Naive thymus-derived CD4-positive, alpha-beta T cell (primary cell): ENCODE measurements around the gene TMPRSS7. TPM values are rescaled to one million over a fixed set of nuclear protein-coding genes. Genes with fewer than 3 reads are reported as not detected.

Experiments
- ATAC-seq: fragments of 150-1000 bp; cut with Tn5 transposase; 2 replicates; pipeline ENCODE4 v1.10.0; 2021; ENCODE audit warnings: mild to moderate bottlenecking, moderate library complexity
- CTCF ChIA-PET: fragments of 350-600 bp; sonication (Branson Sonifier 250); formaldehyde crosslinking; loops from one replicate; lab custom pipeline; 2021; ENCODE audit warnings: antibody characterized with exemption; lab: Charles Lee
- POLR2A ChIA-PET: fragments of 350-600 bp; sonication (Branson Sonifier 250); formaldehyde crosslinking; loops from one replicate; lab custom pipeline; 2021; ENCODE audit warnings: antibody characterized with exemption, inconsistent platforms; lab: Charles Lee
- DNase-seq, 9 donors: peaks; one replicate each; pipeline versions ENCODE4 v3.0.0 to v3.0.0-alpha.2; 2020 to 2022; ENCODE audit warnings: mixed read lengths in 1 of 9
- H3K27ac ChIP-seq: one replicate; pipeline ENCODE4 v1.7.0; 2013; ENCODE audit warnings: mild to moderate bottlenecking, low read depth, low read length, moderate library complexity
- H3K27me3 ChIP-seq, 2 donors: one replicate each; pipeline ENCODE4 v1.7.0; 2013; ENCODE audit warnings: low read length in 2 of 2, mild to moderate bottlenecking in 2 of 2, moderate library complexity in 2 of 2; ENCODE audit not compliant: control insufficient read depth in 2 of 2, insufficient read depth in 2 of 2
- H3K36me3 ChIP-seq, 3 experiments: 1 replicate in 2 of 3; 2 replicates in 1 of 3; pipeline ENCODE4 v1.7.0; 2013; ENCODE audit warnings: low read length in 3 of 3, mild to moderate bottlenecking in 3 of 3, moderate library complexity in 1 of 3; ENCODE audit not compliant: insufficient read depth in 3 of 3, control insufficient read depth in 2 of 3
- H3K4me1 ChIP-seq, 2 donors: one replicate each; pipeline ENCODE4 v1.7.0; 2013; ENCODE audit warnings: low read length in 2 of 2, mild to moderate bottlenecking in 2 of 2, moderate library complexity in 1 of 2; ENCODE audit not compliant: control insufficient read depth in 2 of 2, insufficient read depth in 2 of 2
- H3K4me3 ChIP-seq: 2 replicates; pipeline ENCODE4 v1.7.0; 2013; ENCODE audit warnings: mild to moderate bottlenecking, low read length
- H3K9me3 ChIP-seq, 3 experiments: 1 replicate in 2 of 3; 2 replicates in 1 of 3; pipeline ENCODE4 v1.7.0; 2013; ENCODE audit warnings: low read length in 3 of 3; ENCODE audit not compliant: control insufficient read depth in 2 of 3
- H3K27ac Mint-ChIP-seq, 9 donors: one replicate each; pipeline ENCODE4 v1.8.0; 2020 to 2022; ENCODE audit warnings: mixed read lengths in 9 of 9, mild to moderate bottlenecking in 8 of 9, moderate library complexity in 5 of 9, inconsistent platforms in 2 of 9
- H3K27me3 Mint-ChIP-seq, 5 donors: one replicate each; pipeline ENCODE4 v1.8.0; 2021 to 2022; ENCODE audit warnings: mixed read lengths in 5 of 5, mild to moderate bottlenecking in 1 of 5
- H3K36me3 Mint-ChIP-seq, 5 donors: one replicate each; pipeline ENCODE4 v1.8.0; 2020 to 2022; ENCODE audit warnings: mixed read lengths in 5 of 5, mild to moderate bottlenecking in 3 of 5, inconsistent platforms in 1 of 5
- H3K4me1 Mint-ChIP-seq, 7 donors: one replicate each; pipeline ENCODE4 v1.8.0; 2020 to 2022; ENCODE audit warnings: mixed read lengths in 7 of 7, mild to moderate bottlenecking in 3 of 7, inconsistent platforms in 1 of 7
- H3K4me3 Mint-ChIP-seq, 10 donors: one replicate each; pipeline ENCODE4 v1.8.0; 2020 to 2022; ENCODE audit warnings: mild to moderate bottlenecking in 10 of 10, mixed read lengths in 10 of 10, moderate library complexity in 6 of 10, inconsistent platforms in 2 of 10
- H3K9me3 Mint-ChIP-seq, 11 donors: one replicate each; pipeline ENCODE4 v1.8.0; 2020 to 2022; ENCODE audit warnings: mixed read lengths in 11 of 11, mild to moderate bottlenecking in 4 of 11, inconsistent platforms in 1 of 11, moderate library complexity in 1 of 11
- intact Hi-C, 2 donors: fragments of 100-400 bp; cut with micrococcal nuclease; formaldehyde crosslinking; loops; one replicate each; pipeline ENCODE4 v1.15.1; 2023
- polyA plus RNA-seq, 2 donors: library from polyadenylated mRNA; unstranded; fragments of 300-500 nt; fragmentation: Illumina TruSeq; gene quantifications; one replicate each; pipeline ENCODE4 v1.2.3, GENCODE V29; 2021
- total RNA-seq, 6 experiments: library from RNA in 5 of 6; stranded (reverse) in 5 of 6; gene quantifications; 1 replicate in 5 of 6; 2 replicates in 1 of 6; pipeline ENCODE4 v1.2.3 and lab custom pipeline; 2021 to 2026

Gene TMPRSS7
- total and polyA plus RNA-seq, 7 experiments from 2014 or later = 0.09 TPM; not detected in 6

GRCh38 chr3:111999484-112000324, 34.8 kb upstream of the TMPRSS7 start:
- peak overlapping the region; percentile 75 to 91 (median 85) for H3K4me3 Mint-ChIP-seq
- Histone ChIP-seq H3K4me1 (peaks cover 5 to 22% of the 10 kb centered on the region in 2 donors), H3K9me3 (no peaks in the 10 kb centered on the region), H3K27ac (no peak overlapping the region), H3K27me3 (no peaks in the 10 kb centered on the region), H3K36me3 (no peaks in the 10 kb centered on the region), H3K4me3 (no peak overlapping the region)
- peaks cover 20 to 54% (median 41%) of the 10 kb centered on the region in 7 donors for H3K4me1 Mint-ChIP-seq
- intact Hi-C loops = loop anchor here in 1 of 2 donors (1.0 kb wide), 2 partner anchors 10 to 19 kb away; no protein-coding TSS in a partner anchor
- ChIA-PET CTCF (interaction anchor here (0.9 to 4.6 kb wide), 3 partner anchors 10 to 14 kb away, joined by 5 to 16 read pairs (median 11); no protein-coding TSS in a partner anchor), POLR2A (interaction anchor here (0.6 kb wide), 1 partner anchor 20 kb away, joined by 3 read pairs; no protein-coding TSS in a partner anchor)
- ATAC-seq = no peak
- peaks cover 0 to 9% (median 4%) of the 10 kb centered on the region in 5 donors for H3K36me3 Mint-ChIP-seq
- H3K27me3 Mint-ChIP-seq = no peaks in the 10 kb centered on the region
- no peak overlapping the region for H3K27ac Mint-ChIP-seq
- DNase-seq = no peak
- H3K9me3 Mint-ChIP-seq = no peaks in the 10 kb centered on the region

- no peak for DNase-seq
- H3K4me3 Mint-ChIP-seq = no peak overlapping the region
Measured at GRCh38 chr3:112000367-112000771, 34.2 kb upstream of the TMPRSS7 start.

GRCh38 chr3:112000966-112001365, 33.6 kb upstream of the TMPRSS7 start:
- Histone ChIP-seq H3K9me3 (no peaks in the 10 kb centered on the region), H3K36me3 (no peaks in the 10 kb centered on the region), H3K27me3 (no peaks in the 10 kb centered on the region), H3K4me3 (no peak overlapping the region), H3K27ac (no peak overlapping the region), H3K4me1 (peaks cover 5 to 22% of the 10 kb centered on the region in 2 donors)
- H3K27ac Mint-ChIP-seq = no peak overlapping the region
- H3K4me3 Mint-ChIP-seq = no peak overlapping the region
- peaks cover 0 to 4% (median 3%) of the 10 kb centered on the region in 5 donors for H3K36me3 Mint-ChIP-seq
- intact Hi-C loops = no loop called here
- H3K27me3 Mint-ChIP-seq = no peaks in the 10 kb centered on the region
- CTCF ChIA-PET = interaction anchor here (1.6 to 4.6 kb wide), 4 partner anchors 11 to 15 kb away, joined by 3 to 16 read pairs (median 7); no protein-coding TSS in a partner anchor
- ATAC-seq = no peak
- H3K4me1 Mint-ChIP-seq = peaks cover 20 to 54% (median 41%) of the 10 kb centered on the region in 7 donors
- POLR2A ChIA-PET = no interaction called here
- no peak for DNase-seq
- no peaks in the 10 kb centered on the region for H3K9me3 Mint-ChIP-seq

More at GRCh38 chr3:112000367-112000771, 34.2 kb upstream of the TMPRSS7 start:
- Mint-ChIP-seq H3K36me3 (peaks cover 0 to 4% (median 4%) of the 10 kb centered on the region in 5 donors), H3K4me1 (peaks cover 20 to 54% (median 41%) of the 10 kb centered on the region in 7 donors), H3K9me3 (no peaks in the 10 kb centered on the region), H3K27me3 (no peaks in the 10 kb centered on the region), H3K27ac (no peak overlapping the region)
- H3K36me3 ChIP-seq = no peaks in the 10 kb centered on the region
- H3K4me1 ChIP-seq = peaks cover 5 to 22% of the 10 kb centered on the region in 2 donors
- intact Hi-C loops = no loop called here
- H3K27ac ChIP-seq = no peak overlapping the region
- no peak for ATAC-seq
- no peaks in the 10 kb centered on the region for H3K27me3 ChIP-seq
- ChIA-PET CTCF (interaction anchor here (2.1 to 4.6 kb wide), 2 partner anchors 12 to 13 kb away, joined by 7 to 16 read pairs; no protein-coding TSS in a partner anchor), POLR2A (no interaction called here)
- H3K4me3 ChIP-seq = no peak overlapping the region
- H3K9me3 ChIP-seq = no peaks in the 10 kb centered on the region

GRCh38 chr3:112001526-112001925, 33.0 kb upstream of the TMPRSS7 start:
- Histone ChIP-seq H3K36me3 (no peaks in the 10 kb centered on the region), H3K27ac (no peak overlapping the region), H3K4me1 (peaks cover 5 to 22% of the 10 kb centered on the region in 2 donors), H3K4me3 (no peak overlapping the region), H3K27me3 (no peaks in the 10 kb centered on the region), H3K9me3 (no peaks in the 10 kb centered on the region)
- intact Hi-C loops = no loop called here
- DNase-seq (no peak), ATAC-seq (no peak)
- Mint-ChIP-seq H3K4me3 (no peak overlapping the region), H3K9me3 (no peaks in the 10 kb centered on the region), H3K27ac (no peak overlapping the region), H3K27me3 (no peaks in the 10 kb centered on the region), H3K4me1 (peaks cover 20 to 54% (median 41%) of the 10 kb centered on the region in 7 donors), H3K36me3 (peaks cover 0 to 4% (median 0%) of the 10 kb centered on the region in 5 donors)
- CTCF ChIA-PET = interaction anchor here (1.6 to 4.6 kb wide), 4 partner anchors 11 to 15 kb away, joined by 3 to 16 read pairs (median 7); no protein-coding TSS in a partner anchor
- POLR2A ChIA-PET = interaction anchor here (0.8 kb wide), 1 partner anchor 17 kb away, joined by 4 read pairs; no protein-coding TSS in a partner anchor

- no peak overlapping the region for H3K27ac ChIP-seq
- H3K36me3 ChIP-seq = no peaks in the 10 kb centered on the region
- peak overlapping the region; percentile 31 to 77 (median 59) for H3K27ac Mint-ChIP-seq
- ChIA-PET CTCF (interaction anchor here (1.6 to 4.6 kb wide), 5 partner anchors 10 to 14 kb away, joined by 3 to 16 read pairs (median 7); no protein-coding TSS in a partner anchor), POLR2A (interaction anchor here (0.8 to 1.6 kb wide), 4 partner anchors 9 to 24 kb away, joined by 4 to 5 read pairs (median 4); partner anchors contain the start of gene ABHD10)
- ATAC-seq (peak; percentile 31), DNase-seq (peak in 2 of 9 donors; percentile 10 to 57)
- peaks cover 0 to 2% (median 0%) of the 10 kb centered on the region in 5 donors for H3K36me3 Mint-ChIP-seq
- no peaks in the 10 kb centered on the region for H3K27me3 ChIP-seq
- H3K4me3 Mint-ChIP-seq = peak overlapping the region in 8 of 10 donors; percentile 5 to 64 (median 48)
- peaks cover 20 to 54% (median 41%) of the 10 kb centered on the region in 7 donors for H3K4me1 Mint-ChIP-seq
- peaks cover 5 to 22% of the 10 kb centered on the region in 2 donors for H3K4me1 ChIP-seq
- H3K9me3 Mint-ChIP-seq = no peaks in the 10 kb centered on the region
- H3K4me3 ChIP-seq = no peak overlapping the region
- intact Hi-C loops = loop anchor here in 1 of 2 donors (1.0 kb wide), 1 partner anchor 8 kb away; no protein-coding TSS in a partner anchor
- H3K27me3 Mint-ChIP-seq = no peaks in the 10 kb centered on the region
- no peaks in the 10 kb centered on the region for H3K9me3 ChIP-seq
Measured at GRCh38 chr3:112002096-112002971, 32.2 kb upstream of the TMPRSS7 start.
